GM12873 (cell line): ENCODE results near the gene ASTN2.

Source experiments
- CTCF ChIP-seq: IDR thresholded peaks from 2 replicates; pipeline ENCODE4 v1.5.1; 2012; ENCODE audit warnings: low read depth, mild to moderate bottlenecking, moderate library complexity, low read length, control low read depth; ENCODE audit not compliant: insufficient read depth; ENCODE audit errors: missing control alignments

Gene ASTN2

DNA sequence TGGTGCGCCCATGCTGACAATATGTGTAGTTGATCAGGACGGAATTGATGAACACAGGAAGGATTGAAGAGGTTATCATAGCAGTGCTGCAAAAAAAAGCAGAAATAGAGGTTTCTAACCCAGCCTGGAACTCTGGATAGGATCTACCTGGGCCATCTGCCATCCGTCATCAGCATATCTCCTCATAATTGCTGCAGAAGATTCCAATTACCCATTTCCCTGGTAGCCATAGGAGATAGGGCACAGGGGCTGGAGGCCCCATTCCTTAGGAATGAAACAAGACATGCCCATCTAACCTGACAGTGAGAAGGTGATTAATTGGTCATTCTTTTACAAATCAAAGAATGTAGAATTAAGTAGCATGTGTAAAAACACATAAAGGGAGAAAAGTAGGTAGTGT lies 788.1 kb downstream of the ASTN2 start:
- TF ChIP-seq CTCF, result no peak

GRCh38 chr9:116623715-116624114 lies 791.1 kb downstream of the ASTN2 start:
- TF ChIP-seq CTCF, result no peak

DNA sequence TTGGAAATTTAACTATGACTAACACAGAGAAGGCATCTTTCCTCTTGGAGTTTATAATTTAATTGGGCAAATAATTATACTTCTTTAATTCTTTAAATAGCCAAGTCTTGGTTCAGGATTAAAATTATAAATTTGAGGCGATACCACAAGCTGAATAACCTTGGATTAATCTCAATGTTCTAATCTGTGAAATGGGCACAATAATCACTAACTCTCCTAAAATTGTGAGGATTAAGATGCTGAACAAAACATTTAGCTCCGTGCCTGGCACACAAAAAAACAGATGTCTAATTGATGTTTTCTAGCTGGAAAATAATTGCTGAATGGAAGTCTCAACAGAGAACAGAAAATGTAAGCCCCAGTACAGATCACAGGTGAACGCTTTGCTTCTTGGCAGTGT lies 797.5 kb downstream of the ASTN2 start:
- TF ChIP-seq CTCF, result no peak

DNA sequence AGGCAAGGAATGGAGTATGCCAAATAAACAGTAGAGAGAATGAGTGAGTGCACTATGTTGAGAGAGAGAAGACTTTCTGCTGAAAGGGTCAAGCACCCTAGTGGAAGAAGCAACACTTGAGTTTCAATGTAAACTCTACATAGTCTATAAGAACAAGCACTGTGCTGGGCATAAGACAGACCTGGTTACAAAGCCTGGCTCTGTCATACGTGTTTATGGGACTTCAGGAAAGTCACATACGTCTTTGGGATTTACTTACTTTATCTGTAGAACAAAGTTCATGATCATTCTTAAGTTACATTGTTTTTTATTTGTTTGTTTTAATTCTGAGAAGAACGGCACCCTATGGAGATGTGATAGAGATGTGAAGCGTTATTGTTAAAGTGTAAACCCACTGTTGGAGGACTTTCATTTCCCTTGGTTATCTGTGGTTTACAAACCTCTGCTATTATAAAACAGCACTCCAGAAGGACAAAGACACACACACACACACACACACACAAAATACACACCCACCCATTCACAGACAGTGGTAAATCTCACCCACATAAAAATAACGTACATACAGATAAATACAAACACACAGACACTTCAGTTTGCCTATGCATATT lies 798.4 kb downstream of the ASTN2 start:
- TF ChIP-seq CTCF, result no peak

- no peak for TF ChIP-seq CTCF
These were observed 806.8 kb downstream of the ASTN2 start for GRCh38 chr9:116608064-116608463.

DNA sequence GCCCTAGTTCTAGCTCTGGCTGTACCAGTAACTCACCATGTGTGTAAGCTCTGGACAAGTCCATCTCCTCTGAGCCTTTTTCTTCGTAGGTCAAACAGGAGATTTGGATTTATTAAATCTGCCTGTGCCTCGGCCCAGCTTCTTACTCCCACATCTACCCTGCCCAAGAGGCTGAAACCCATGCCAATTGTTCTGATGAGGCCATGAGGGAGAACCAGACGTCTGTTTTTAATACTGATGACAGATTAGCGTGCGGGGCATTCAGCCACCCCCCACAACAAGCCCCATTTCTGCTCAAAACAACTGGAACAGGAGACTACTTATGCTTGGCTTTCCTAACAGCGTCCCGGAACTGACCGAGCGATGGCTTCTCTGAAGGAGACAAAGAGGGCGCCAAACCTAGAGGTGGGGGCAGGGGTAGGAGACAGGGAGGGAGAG lies 808.9 kb downstream of the ASTN2 start:
- TF ChIP-seq CTCF, result no peak

DNA sequence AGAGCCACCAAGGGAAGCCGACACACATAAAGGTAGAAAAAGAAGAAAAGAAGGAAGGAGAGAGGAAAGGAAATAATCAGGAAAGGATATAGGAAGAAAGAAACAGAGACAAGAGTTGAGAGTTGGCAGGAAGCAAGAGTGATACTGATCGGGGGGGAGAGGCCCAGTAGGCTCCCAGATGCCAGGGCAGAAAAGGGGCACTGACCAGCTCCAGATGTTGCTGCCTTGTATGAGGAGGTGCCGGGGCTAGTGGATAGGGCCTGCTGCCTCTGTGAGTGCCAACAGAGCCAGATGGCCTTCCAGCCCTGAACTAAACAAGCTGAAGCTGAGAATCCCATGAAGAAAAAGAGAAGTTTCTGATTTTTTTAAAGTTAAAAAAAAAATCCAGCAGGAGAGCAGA lies 809.8 kb downstream of the ASTN2 start:
- TF ChIP-seq CTCF, result no peak
